H54 (cell line): ENCODE data around the gene PCSK5.
A peak's percentile ranks its signal among the peaks of the same experiment; 100 is the strongest.

Experiments
- DNase-seq: peaks from one replicate; pipeline ENCODE4 v3.0.0; 2011; ENCODE audit warnings: low spot score, mixed read lengths; ENCODE audit not compliant: insufficient read length
- FAIRE-seq: peaks from 3 replicates; lab custom pipeline; 2011; peaks lifted over from hg19 to GRCh38; lab: Jason Lieb, UNC
- POLR2A ChIP-seq: IDR thresholded peaks from 2 replicates; pipeline ENCODE4 v1.6.1; 2011; ENCODE audit warnings: low read depth, mild to moderate bottlenecking, low read length

PCSK5 gene

GRCh38 chr9:76405340-76405739 lies 514.9 kb downstream of the PCSK5 start:
- DNase-seq (no peak), FAIRE-seq (no peak)
- no peak for TF ChIP-seq POLR2A

- no peak for TF ChIP-seq POLR2A
- no peak for DNase-seq
- peak; percentile 62 for FAIRE-seq
These were observed 515.4 kb downstream of the PCSK5 start for GRCh38 chr9:76405868-76406267.
